ENCODE measurements around the gene MZF1.

DNA sequence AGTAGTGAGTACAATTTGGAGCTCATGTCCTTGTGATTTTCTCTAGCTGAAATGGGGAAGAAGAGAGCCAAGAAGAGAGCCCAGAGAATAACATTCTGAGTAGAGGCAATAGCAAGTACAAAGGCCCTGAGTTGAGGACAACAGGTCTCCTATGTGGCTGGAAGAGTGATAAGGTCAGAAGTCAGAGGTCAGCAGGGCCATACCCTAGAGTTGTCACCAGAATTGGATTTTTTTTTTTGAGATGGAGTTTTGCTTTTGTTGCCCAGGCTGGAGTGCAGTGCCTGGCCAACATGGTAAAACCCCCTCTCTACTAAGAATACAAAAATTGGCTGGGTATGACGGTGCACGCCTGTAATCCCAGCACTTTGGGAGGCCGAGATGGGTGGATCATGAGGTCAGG, 37.3 kb downstream of the MZF1 start:
- TF ChIP-seq, protein P1, sequence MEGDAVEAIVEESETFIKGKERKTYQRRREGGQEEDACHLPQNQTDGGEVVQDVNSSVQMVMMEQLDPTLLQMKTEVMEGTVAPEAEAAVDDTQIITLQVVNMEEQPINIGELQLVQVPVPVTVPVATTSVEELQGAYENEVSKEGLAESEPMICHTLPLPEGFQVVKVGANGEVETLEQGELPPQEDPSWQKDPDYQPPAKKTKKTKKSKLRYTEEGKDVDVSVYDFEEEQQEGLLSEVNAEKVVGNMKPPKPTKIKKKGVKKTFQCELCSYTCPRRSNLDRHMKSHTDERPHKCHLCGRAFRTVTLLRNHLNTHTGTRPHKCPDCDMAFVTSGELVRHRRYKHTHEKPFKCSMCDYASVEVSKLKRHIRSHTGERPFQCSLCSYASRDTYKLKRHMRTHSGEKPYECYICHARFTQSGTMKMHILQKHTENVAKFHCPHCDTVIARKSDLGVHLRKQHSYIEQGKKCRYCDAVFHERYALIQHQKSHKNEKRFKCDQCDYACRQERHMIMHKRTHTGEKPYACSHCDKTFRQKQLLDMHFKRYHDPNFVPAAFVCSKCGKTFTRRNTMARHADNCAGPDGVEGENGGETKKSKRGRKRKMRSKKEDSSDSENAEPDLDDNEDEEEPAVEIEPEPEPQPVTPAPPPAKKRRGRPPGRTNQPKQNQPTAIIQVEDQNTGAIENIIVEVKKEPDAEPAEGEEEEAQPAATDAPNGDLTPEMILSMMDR (IDR thresholded peaks at IDR 0.05; ENCODE audit: borderline replicate concordance, extremely low read depth, low read length, poor library complexity, severe bottlenecking), result no peak
- no peak for TF ChIP-seq EZH2 (IDR thresholded peaks at IDR 0.05; ENCODE audit: borderline replicate concordance, low read depth, low read length, severe bottlenecking)
